HFF-Myc (cell line): ENCODE results near the gene RNF150.

Experiments used
- DNase-seq: peaks from one replicate; pipeline ENCODE4 v3.0.0-alpha.2; 2011; ENCODE audit warnings: low read depth; ENCODE audit errors: extremely low read depth
- H3K4me3 ChIP-seq: replicated peaks from 2 replicates; pipeline ENCODE4 v1.5.1; 2011; ENCODE audit warnings: low read depth, mild to moderate bottlenecking, control low read depth, low read length
- TF ChIP-seq, protein P1 (sequence below): IDR thresholded peaks from 2 replicates; pipeline ENCODE4 v1.5.1; 2012; ENCODE audit warnings: mild to moderate bottlenecking, low read depth, low read length, control low read depth; ENCODE audit errors: missing control alignments

Gene RNF150

GRCh38 chr4:141121101-141121500 is 12.2 kb downstream of the RNF150 start:
- TF ChIP-seq, protein P1, sequence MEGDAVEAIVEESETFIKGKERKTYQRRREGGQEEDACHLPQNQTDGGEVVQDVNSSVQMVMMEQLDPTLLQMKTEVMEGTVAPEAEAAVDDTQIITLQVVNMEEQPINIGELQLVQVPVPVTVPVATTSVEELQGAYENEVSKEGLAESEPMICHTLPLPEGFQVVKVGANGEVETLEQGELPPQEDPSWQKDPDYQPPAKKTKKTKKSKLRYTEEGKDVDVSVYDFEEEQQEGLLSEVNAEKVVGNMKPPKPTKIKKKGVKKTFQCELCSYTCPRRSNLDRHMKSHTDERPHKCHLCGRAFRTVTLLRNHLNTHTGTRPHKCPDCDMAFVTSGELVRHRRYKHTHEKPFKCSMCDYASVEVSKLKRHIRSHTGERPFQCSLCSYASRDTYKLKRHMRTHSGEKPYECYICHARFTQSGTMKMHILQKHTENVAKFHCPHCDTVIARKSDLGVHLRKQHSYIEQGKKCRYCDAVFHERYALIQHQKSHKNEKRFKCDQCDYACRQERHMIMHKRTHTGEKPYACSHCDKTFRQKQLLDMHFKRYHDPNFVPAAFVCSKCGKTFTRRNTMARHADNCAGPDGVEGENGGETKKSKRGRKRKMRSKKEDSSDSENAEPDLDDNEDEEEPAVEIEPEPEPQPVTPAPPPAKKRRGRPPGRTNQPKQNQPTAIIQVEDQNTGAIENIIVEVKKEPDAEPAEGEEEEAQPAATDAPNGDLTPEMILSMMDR, result no peak
- H3K4me3 ChIP-seq, result no peak overlapping the region
- no peak for DNase-seq

- TF ChIP-seq, protein P1, result no peak
- DNase-seq, result no peak
- H3K4me3 ChIP-seq, result no peak overlapping the region
These were observed 13.2 kb downstream of the RNF150 start for GRCh38 chr4:141120036-141120593.

GRCh38 chr4:141119071-141119470 is 14.2 kb downstream of the RNF150 start:
- TF ChIP-seq, protein P1, result no peak
- no peak for DNase-seq
- no peak overlapping the region for H3K4me3 ChIP-seq

DNA sequence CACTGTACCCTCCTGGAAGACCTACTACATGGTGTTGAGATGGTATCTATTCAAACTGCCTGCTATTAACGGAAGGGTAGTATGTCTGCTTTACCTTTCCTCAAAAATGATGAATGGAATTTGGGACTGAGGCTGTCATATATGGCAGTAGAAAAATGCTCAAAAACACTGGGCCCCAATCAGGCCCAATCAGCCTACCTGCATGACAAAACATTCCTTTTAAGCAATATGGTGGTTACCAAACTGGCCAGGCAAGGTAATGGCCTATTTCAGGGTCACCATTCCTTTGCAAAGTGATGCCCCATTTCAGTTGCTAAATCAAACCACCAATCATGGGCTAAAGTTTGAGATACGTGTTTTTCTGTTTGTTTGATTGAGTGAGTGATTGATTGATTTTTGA is 14.9 kb downstream of the RNF150 start:
- DNase-seq, result no peak
- no peak overlapping the region for H3K4me3 ChIP-seq
- TF ChIP-seq, protein P1, result no peak

DNA sequence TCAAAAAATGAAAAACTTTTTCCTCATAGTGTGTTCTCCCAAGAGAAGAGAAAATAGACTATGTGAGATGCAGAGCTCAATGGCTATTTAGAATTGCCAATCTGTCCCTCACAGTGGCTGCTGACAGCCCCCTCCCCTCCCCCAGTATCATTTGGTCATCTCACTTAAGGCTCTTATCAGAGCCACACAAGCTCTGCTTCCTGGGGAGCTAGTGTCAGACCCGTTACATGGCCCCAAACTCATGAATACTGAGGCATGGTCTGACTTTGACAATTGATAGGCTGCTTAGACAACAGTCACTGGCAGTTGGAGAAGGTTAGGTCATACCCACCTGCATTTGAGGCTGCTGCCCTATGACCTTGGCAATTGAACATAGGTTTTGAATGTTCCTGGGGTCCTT is 15.3 kb downstream of the RNF150 start:
- TF ChIP-seq, protein P1, result no peak
- no peak for DNase-seq
- no peak overlapping the region for H3K4me3 ChIP-seq

DNA sequence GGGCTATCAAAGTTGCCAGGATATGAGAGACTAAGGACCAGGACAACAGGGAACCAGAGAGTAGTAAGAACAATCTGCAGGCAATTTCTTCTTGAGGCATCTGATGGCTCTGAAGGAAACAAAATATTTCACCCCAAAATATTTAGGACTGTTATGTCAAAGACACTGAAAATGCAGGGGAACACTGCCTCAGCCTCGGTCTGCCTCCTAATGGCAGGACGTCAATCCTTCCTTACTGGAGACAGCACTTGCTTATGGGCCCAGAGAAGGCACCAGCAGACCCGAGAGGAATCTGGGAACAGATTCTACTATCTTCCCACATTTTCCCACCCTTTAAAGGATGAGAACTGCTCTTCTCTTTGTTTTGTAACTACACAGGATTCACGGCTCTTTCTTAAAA is 23.3 kb downstream of the RNF150 start:
- TF ChIP-seq, protein P1, result no peak
- H3K4me3 ChIP-seq, result no peak overlapping the region

GRCh38 chr4:141107927-141108326 is 25.3 kb downstream of the RNF150 start:
- TF ChIP-seq, protein P1, result no peak
- no peak for DNase-seq
- H3K4me3 ChIP-seq, result no peak overlapping the region

More for the DNA sequence above, 23.3 kb downstream of the RNF150 start:
- DNase-seq, result no peak
